GM10248 (cell line): Measurements from ENCODE around the gene CCDC183.
"Not testable (repeated sequence)": the region's sequence is repeated elsewhere in the genome, so short reads cannot be mapped to it uniquely, and the experiment has no call there.

Experiments
- CTCF ChIA-PET: fragments of 300-600 bp; sonication (Branson Sonifier 250); formaldehyde crosslinking; extraction: SDS; loops from one replicate; lab custom pipeline; 2021; ENCODE audit warnings: antibody characterized with exemption; lab: Yijun Ruan, JAX
- POLR2A ChIA-PET: fragments of 350-650 bp; sonication (Branson Sonifier 250); formaldehyde crosslinking; extraction: SDS; loops from one replicate; lab custom pipeline; 2020; ENCODE audit warnings: antibody characterized with exemption; lab: Yijun Ruan, JAX
- DNase-seq: peaks from one replicate; pipeline ENCODE4 v3.0.0; 2012; ENCODE audit errors: extremely low spot score
- TF ChIP-seq, protein P1 (sequence below): IDR thresholded peaks from 2 replicates; pipeline ENCODE4 v1.5.1; 2012; ENCODE audit warnings: mild to moderate bottlenecking, low read depth; ENCODE audit errors: extremely low read depth, missing control alignments, control extremely low read depth

CCDC183 gene

DNA sequence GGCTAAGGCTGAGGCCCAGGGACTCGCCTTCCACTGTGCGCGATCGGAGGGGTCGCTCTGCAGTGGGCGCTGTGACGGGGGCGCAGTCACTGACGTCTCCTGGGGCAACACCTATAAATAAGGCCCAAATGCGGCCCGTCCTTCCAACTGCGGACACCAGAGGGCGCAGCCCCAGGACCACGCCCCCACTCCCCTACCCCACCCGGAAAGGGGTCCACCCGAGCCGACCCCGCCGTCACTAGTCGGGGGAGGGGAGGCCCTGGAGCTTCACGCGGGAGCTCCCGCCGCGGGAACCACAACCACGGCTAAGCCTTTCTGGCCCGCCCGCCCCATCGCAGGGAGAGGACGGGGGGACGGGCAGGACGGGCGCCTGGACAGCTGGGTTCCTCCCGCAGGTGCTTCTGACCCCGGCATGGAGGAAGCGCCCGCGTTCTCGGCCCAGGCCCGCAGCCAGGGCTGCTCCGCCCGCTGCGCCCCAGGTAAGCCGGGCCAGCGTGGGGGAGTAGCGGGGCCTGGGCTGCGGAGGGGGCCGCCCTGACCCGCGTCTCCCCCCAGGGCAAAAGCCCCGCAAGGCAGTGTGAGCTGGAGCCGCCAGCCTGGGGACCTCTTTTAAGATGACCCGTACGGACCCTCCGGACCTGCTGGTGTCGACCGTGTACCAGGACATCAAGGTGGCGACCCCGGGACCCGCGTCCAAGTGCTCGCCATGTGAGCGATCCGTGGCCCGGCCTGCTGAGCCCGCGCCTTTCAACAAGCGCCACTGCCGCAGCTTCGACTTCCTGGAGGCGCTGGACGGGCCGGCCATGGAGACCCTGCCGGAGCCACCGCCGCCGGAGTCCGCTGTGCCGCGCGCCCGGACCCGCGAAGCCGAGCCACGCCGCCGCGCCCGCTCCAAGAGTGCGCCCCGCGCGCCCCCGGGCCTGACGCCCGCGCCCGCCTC, 47.9 kb downstream of the CCDC183 start:
- POLR2A ChIA-PET, DNase-seq: not testable (repeated sequence)
- CTCF ChIA-PET, result interaction anchor here (1.1 to 6.3 kb wide), 10 partner anchors 10 to 104 kb away, joined by 3 to 77 read pairs (median 4); partner anchors contain the start of genes RABL6 and TRAF2
- TF ChIP-seq, protein P1, sequence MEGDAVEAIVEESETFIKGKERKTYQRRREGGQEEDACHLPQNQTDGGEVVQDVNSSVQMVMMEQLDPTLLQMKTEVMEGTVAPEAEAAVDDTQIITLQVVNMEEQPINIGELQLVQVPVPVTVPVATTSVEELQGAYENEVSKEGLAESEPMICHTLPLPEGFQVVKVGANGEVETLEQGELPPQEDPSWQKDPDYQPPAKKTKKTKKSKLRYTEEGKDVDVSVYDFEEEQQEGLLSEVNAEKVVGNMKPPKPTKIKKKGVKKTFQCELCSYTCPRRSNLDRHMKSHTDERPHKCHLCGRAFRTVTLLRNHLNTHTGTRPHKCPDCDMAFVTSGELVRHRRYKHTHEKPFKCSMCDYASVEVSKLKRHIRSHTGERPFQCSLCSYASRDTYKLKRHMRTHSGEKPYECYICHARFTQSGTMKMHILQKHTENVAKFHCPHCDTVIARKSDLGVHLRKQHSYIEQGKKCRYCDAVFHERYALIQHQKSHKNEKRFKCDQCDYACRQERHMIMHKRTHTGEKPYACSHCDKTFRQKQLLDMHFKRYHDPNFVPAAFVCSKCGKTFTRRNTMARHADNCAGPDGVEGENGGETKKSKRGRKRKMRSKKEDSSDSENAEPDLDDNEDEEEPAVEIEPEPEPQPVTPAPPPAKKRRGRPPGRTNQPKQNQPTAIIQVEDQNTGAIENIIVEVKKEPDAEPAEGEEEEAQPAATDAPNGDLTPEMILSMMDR, result peak; percentile 47

DNA sequence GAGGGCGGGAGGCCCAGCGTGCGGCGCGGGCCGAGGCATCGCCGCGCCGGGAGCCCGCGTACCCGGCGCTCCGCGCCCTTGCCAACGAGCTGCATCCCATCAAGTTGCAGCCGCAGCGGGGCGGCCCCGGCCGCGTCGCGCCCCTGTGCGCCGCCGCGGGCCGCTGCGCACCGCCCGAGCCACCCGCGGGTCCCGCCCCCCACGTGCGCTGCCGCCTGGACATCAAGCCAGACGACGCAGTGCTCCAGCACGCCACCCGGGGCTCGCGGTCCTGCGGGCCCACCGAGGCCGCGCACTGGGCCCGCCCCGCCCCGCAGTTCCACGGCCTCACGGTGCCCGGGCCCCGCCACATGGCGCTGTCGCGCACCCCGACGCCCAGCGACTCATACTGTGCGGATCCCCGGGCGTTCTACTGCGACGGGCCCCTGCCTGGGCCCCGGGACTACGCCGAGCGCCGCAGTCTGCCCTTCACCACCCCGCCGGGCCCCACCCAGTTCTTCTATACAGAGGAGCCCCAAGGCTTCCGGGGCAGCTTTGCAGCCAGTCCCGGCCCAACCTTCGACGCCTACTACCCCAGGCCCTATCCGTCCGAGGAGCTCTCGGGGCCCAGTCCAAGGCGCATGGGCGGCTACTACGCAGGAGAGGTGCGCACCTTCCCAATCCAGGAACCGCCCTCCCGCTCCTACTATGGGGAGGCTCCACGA, 48.8 kb downstream of the CCDC183 start:
- DNase-seq, result no peak
- ChIA-PET CTCF (interaction anchor here (1.2 to 6.3 kb wide), 5 partner anchors 9 to 53 kb away, joined by 3 to 77 read pairs (median 5); partner anchors contain the start of genes RABL6 and TRAF2), POLR2A (no interaction called here)
- TF ChIP-seq, protein P1, result no peak

DNA sequence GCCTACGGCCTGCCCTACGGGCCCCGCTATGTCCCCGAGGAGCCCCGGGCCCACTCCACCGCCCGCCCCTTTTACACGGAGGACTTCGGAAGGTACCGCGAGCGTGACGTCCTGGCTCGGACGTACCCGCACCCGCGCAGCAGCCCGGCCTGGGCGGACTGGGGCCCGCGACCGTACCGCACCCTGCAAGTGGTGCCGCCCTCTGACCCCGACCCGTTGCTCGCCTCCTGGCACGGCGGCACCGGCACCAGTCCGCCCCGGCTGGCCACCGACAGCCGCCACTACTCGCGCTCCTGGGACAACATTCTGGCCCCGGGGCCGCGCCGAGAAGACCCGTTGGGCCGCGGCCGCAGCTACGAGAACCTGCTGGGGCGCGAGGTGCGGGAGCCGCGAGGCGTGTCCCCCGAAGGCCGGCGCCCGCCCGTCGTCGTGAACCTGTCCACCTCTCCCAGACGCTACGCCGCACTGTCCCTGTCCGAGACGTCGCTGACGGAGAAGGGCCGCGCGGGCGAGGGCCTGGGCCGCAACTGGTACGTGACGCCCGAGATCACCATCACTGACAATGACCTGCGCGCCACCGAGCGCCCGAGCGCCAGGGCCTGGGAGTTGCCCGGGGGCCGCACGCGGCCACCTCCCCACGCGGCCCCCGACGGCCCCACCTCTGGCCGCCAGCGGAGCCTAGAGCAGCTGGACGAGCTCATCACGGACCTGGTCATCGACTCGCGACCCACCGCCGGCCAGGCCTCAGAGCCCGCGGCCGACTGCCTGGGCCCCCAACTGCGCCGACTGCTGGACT, 49.5 kb downstream of the CCDC183 start:
- no peak for DNase-seq
- CTCF ChIA-PET, result interaction anchor here (1.5 kb wide), 1 partner anchor 40 kb away, joined by 3 read pairs; the partner anchor contains the start of gene TRAF2
- TF ChIP-seq, protein P1, result no peak
- POLR2A ChIA-PET, result no interaction called here

DNA sequence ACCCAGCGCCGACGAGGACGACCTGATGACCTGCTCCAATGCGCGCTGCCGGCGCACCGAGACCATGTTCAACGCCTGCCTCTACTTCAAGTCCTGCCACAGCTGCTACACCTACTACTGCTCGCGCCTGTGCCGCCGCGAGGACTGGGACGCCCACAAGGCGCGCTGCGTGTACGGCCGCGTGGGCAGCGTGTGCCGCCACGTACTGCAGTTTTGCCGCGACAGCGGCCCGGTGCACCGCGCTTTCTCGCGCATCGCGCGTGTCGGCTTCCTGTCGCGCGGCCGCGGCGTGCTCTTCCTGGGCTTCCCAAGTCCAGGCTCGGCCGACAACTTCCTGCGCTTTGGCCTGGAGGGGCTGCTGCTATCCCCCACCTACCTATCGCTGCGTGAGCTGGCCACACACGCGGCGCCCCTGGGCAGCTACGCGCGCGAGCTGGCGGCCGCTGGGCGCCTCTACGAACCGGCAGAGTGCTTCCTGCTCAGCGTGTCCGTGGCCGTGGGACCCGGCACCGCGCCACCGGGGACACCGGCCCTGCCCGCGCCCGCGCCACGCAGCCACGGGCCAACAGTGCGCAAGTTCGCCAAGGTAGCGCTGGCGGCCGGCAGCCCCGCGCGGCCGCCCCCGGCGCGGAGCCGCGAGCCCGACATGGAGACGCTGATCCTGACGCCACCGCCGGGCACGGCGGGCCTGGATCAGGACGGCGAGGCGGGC, 50.4 kb downstream of the CCDC183 start:
- TF ChIP-seq, protein P1, result no peak
- CTCF ChIA-PET, result interaction anchor here (0.9 to 1.6 kb wide), 4 partner anchors 35 to 224 kb away, joined by 3 read pairs; partner anchors contain the start of genes SAPCD2 and TMEM141
- POLR2A ChIA-PET, result interaction anchor here (1.0 kb wide), 1 partner anchor 14 kb away, joined by 3 read pairs; no protein-coding TSS in a partner anchor
- no peak for DNase-seq

DNA sequence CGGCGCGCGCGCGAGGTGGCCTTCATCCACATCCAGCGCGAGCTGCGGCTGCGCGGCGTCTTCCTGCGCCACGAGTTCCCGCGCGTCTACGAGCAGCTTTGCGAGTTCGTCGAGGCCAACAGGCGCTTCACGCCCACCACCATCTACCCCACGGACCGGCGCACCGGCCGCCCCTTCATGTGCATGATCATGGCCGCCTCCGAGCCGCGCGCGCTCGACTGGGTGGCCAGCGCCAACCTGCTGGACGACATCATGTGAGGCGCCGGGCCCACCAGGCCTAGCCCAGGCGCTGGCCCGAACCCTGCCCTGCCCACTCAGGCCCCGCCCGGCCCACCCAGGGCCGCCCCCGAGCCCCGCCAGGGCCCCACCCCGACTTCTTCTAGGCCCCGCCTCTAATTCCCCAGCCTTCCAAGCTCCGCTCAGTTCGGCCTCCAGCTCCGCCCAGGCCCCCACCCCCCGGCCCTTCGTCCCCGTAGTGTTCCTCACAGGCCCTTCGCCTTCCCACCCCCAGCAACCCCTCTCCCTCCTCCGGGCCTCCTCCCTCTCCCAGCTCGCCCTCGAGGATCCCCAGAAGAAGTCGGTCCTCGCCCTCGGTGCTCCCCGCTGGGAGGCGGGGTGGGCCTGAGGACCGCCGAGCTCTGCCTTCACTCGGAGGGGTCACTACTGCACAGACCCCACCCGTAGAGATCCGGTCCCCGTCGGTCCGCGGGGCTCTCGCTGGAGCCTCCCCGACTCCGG, 51.1 kb downstream of the CCDC183 start:
- CTCF ChIA-PET, result interaction anchor here (0.6 to 1.6 kb wide), 5 partner anchors 32 to 223 kb away, joined by 3 read pairs; partner anchors contain the start of genes SAPCD2 and TMEM141
- peak; percentile 57 for DNase-seq
- POLR2A ChIA-PET, result interaction anchor here (0.6 to 1.0 kb wide), 5 partner anchors 9 to 97 kb away, joined by 3 to 5 read pairs (median 4); no protein-coding TSS in a partner anchor
- TF ChIP-seq, protein P1, result no peak
